Parietal lobe (tissue), 2 donors: ENCODE results near the gene ALLC. TPM values are rescaled to one million over a fixed set of nuclear protein-coding genes. Genes with fewer than 3 reads are reported as not detected.

Source experiments
- small RNA-seq: library from RNA; depleted of rRNA; stranded (forward); fragments of <200 nt; gene quantifications from one replicate; pipeline ENCODE3, GENCODE V24; 2014; ENCODE audit warnings: low replicate concordance
- total RNA-seq: library from RNA; depleted of rRNA; stranded (reverse); fragments of >200 nt; gene quantifications from one replicate; pipeline ENCODE4 v1.2.3, GENCODE V29; 2014

The ALLC gene
- not detected for total RNA-seq

GRCh38 chr2:3657881-3658280 lies at the start of gene ALLC:
Gene ALLC (plus strand): TSS chr2:3658200. CDS start chr2:3671158, 12,958 bp downstream.

GRCh38 chr2:3703236-3703756 lies 45.3 kb downstream of the ALLC start, which contains the start of gene DCDC2C:
Gene DCDC2C (plus strand): TSS chr2:3703575. CDS start chr2:3703752, 177 bp downstream.

Small RNA genes lying within 50 kb of the gene (small RNA-seq; reads per million reads assigned to genes)
- not detected for gene TMSB4XP2

Other genes with a start within 250 kb of the ALLC start
- gene ADI1, start 138.7 kb upstream of the ALLC start, total RNA-seq, result 10.0 TPM
- gene RNASEH1, start 99.9 kb upstream of the ALLC start, total RNA-seq, result 26.0 TPM
- 678 TPM for gene RPS7, start 82.9 kb upstream of the ALLC start, total RNA-seq
- gene COLEC11, start 63.1 kb upstream of the ALLC start, total RNA-seq, result 0.31 TPM
- gene DCDC2C, start 45.4 kb downstream of the ALLC start, total RNA-seq, result 1.6 TPM